ENCODE measurements around the gene MRPL28. TPM values are rescaled to one million over a fixed set of nuclear protein-coding genes. Genes with fewer than 3 reads are reported as not detected.
"Not testable (repeated sequence)": the region's sequence is repeated elsewhere in the genome, so short reads cannot be mapped to it uniquely, and the experiment has no call there.

Gene MRPL28
- total RNA-seq, 2 donors from 2014 or later: 137 to 138 TPM

- H3K9ac ChIP-seq (ENCODE audit: extremely low read depth, low read length, poor library complexity, severe bottlenecking): no peak overlapping the region
- Mint-ChIP-seq H3K36me3 (ENCODE audit: low read depth) (peaks cover 18% of the 10 kb centered on the region), H3K27ac (no peak overlapping the region), H3K4me3 (no peak overlapping the region), H3K27me3 (ENCODE audit: insufficient read depth) (no peaks in the 10 kb centered on the region), H3K4me1 (peaks cover 3% of the 10 kb centered on the region), H3K9me3 (peaks cover 6% of the 10 kb centered on the region)
- 94 to 95% methylated on average over 7 to 10 of the region's 10 CpGs for WGBS, 2 experiments (ENCODE audit: insufficient coverage in 1 of 2, insufficient read length in 1 of 2)
- no peak for TF ChIP-seq CTCF (conservative IDR thresholded peaks at IDR 0.05)
- H3K4me1 ChIP-seq (ENCODE audit: control insufficient read depth, insufficient read depth, low read length): no peaks in the 10 kb centered on the region
- DNase-seq: no peak
- no peaks in the 10 kb centered on the region for H3K27me3 ChIP-seq (ENCODE audit: control insufficient read depth, insufficient read depth, low read length, poor library complexity, severe bottlenecking)
- peaks cover 4% of the 10 kb centered on the region for H3K9me3 ChIP-seq (ENCODE audit: control insufficient read depth, low read length)
- H3K4me3 ChIP-seq (ENCODE audit: low read length): no peak overlapping the region
- H3K27ac ChIP-seq (ENCODE audit: low read depth, low read length): no peak overlapping the region
- H3K36me3 ChIP-seq (ENCODE audit: control insufficient read depth, insufficient read depth, low read length): peaks cover 5% of the 10 kb centered on the region
These were observed 32.9 kb downstream of the MRPL28 start for GRCh38 chr16:337437-337836.

GRCh38 chr16:336269-336668, 34.1 kb downstream of the MRPL28 start:
- no peaks in the 10 kb centered on the region for H3K36me3 ChIP-seq (ENCODE audit: control insufficient read depth, insufficient read depth, low read length)
- peaks cover 8% of the 10 kb centered on the region for H3K36me3 Mint-ChIP-seq (ENCODE audit: low read depth)
- H3K4me3 ChIP-seq (ENCODE audit: low read length): no peak overlapping the region
- H3K4me1 ChIP-seq (ENCODE audit: control insufficient read depth, insufficient read depth, low read length): no peaks in the 10 kb centered on the region
- no peak for DNase-seq
- H3K4me1 Mint-ChIP-seq: no peaks in the 10 kb centered on the region
- no peak overlapping the region for H3K9ac ChIP-seq (ENCODE audit: extremely low read depth, low read length, poor library complexity, severe bottlenecking)
- WGBS, 2 experiments (ENCODE audit: insufficient coverage in 1 of 2, insufficient read length in 1 of 2): 95 to 97% methylated on average over 11 of the region's 11 CpGs
- no peaks in the 10 kb centered on the region for H3K27me3 ChIP-seq (ENCODE audit: control insufficient read depth, insufficient read depth, low read length, poor library complexity, severe bottlenecking)
- no peaks in the 10 kb centered on the region for H3K9me3 ChIP-seq (ENCODE audit: control insufficient read depth, low read length)
- no peak for TF ChIP-seq CTCF (conservative IDR thresholded peaks at IDR 0.05)
- peaks cover 1% of the 10 kb centered on the region for H3K9me3 Mint-ChIP-seq
- H3K27me3 Mint-ChIP-seq (ENCODE audit: insufficient read depth): no peaks in the 10 kb centered on the region
- H3K4me3 Mint-ChIP-seq: no peak overlapping the region
- no peak overlapping the region for H3K27ac ChIP-seq (ENCODE audit: low read depth, low read length)
- H3K27ac Mint-ChIP-seq: no peak overlapping the region

GRCh38 chr16:334861-335632, 35.3 kb downstream of the MRPL28 start:
- DNase-seq; H3K9ac ChIP-seq (ENCODE audit: extremely low read depth, low read length, poor library complexity, severe bottlenecking); H3K4me1 ChIP-seq (ENCODE audit: control insufficient read depth, insufficient read depth, low read length); H3K4me3 ChIP-seq (ENCODE audit: low read length); H3K9me3 Mint-ChIP-seq; H3K27ac ChIP-seq (ENCODE audit: low read depth, low read length); H3K9me3 ChIP-seq (ENCODE audit: control insufficient read depth, low read length); H3K4me3 Mint-ChIP-seq; H3K27ac Mint-ChIP-seq; H3K27me3 ChIP-seq (ENCODE audit: control insufficient read depth, insufficient read depth, low read length, poor library complexity, severe bottlenecking); H3K36me3 ChIP-seq (ENCODE audit: control insufficient read depth, insufficient read depth, low read length); H3K4me1 Mint-ChIP-seq; H3K27me3 Mint-ChIP-seq (ENCODE audit: insufficient read depth): not testable (repeated sequence)
- WGBS, 2 experiments (ENCODE audit: insufficient coverage in 1 of 2, insufficient read length in 1 of 2): 96 to 100% methylated on average over 2 to 10 of the region's 11 CpGs
- H3K36me3 Mint-ChIP-seq (ENCODE audit: low read depth): peaks cover 14% of the 10 kb centered on the region

GRCh38 chr16:334164-334832, 36.0 kb downstream of the MRPL28 start:
- H3K27me3 Mint-ChIP-seq (ENCODE audit: insufficient read depth); H3K9me3 Mint-ChIP-seq; H3K4me1 ChIP-seq (ENCODE audit: control insufficient read depth, insufficient read depth, low read length); H3K9ac ChIP-seq (ENCODE audit: extremely low read depth, low read length, poor library complexity, severe bottlenecking); H3K27ac Mint-ChIP-seq; H3K27ac ChIP-seq (ENCODE audit: low read depth, low read length); H3K9me3 ChIP-seq (ENCODE audit: control insufficient read depth, low read length); H3K36me3 ChIP-seq (ENCODE audit: control insufficient read depth, insufficient read depth, low read length); H3K4me3 ChIP-seq (ENCODE audit: low read length); H3K4me1 Mint-ChIP-seq; H3K27me3 ChIP-seq (ENCODE audit: control insufficient read depth, insufficient read depth, low read length, poor library complexity, severe bottlenecking); DNase-seq; H3K4me3 Mint-ChIP-seq: not testable (repeated sequence)
- H3K36me3 Mint-ChIP-seq (ENCODE audit: low read depth): peaks cover 14% of the 10 kb centered on the region
- 92 to 100% methylated on average over 2 to 5 of the region's 5 CpGs for WGBS, 2 experiments (ENCODE audit: insufficient coverage in 1 of 2, insufficient read length in 1 of 2)

Measured in endodermal cell (in vitro differentiated cells).